ENCODE results near the gene KIF13A. TPM values are rescaled to one million over a fixed set of nuclear protein-coding genes. Genes with fewer than 3 reads are reported as not detected.

The KIF13A gene
- total and polyA plus RNA-seq, 9 of the 15 experiments (the other 6 are each of a cell fraction or from before 2014, with no cell fraction given), result 3.6 to 44.3 (median 29.7) TPM

GRCh38 chr6:17900011-17900410, 87.4 kb downstream of the KIF13A start (continued):
- no peak for TF ChIP-seq ZNF518B (CRISPR knock-in tag; IDR thresholded peaks at IDR 0.05)
- TF ChIP-seq CREB5 (CRISPR knock-in tag; IDR thresholded peaks at IDR 0.05), result no peak
- no peak for TF ChIP-seq RAD21 (CRISPR knock-in tag; conservative IDR thresholded peaks at IDR 0.05 in 1 of 2, IDR thresholded peaks at IDR 0.05 in 1 of 2)

- in situ Hi-C loops (cut with MboI) (no loop called here), intact Hi-C loops (cut with micrococcal nuclease) (no loop called here)
- ChIA-PET POLR2A (no interaction called here), CTCF (ENCODE audit: low intra/inter-chr PET ratio) (no interaction called here)
- DNase-seq (ENCODE audit: extremely low read depth in 1 of 4, low spot score in 3 of 4) (no peak), ATAC-seq (no peak), FAIRE-seq (no peak)
- no peak for TF ChIP-seq ZFP91 (CRISPR knock-in tag; IDR thresholded peaks at IDR 0.05)
- no peak for TF ChIP-seq SMARCA4 (IDR thresholded peaks at IDR 0.05)
- no peak for TF ChIP-seq ZNF507 (tag; conservative IDR thresholded peaks at IDR 0.05)
- Histone ChIP-seq H4K20me1 (replicated peaks; ENCODE audit: control insufficient read depth, insufficient read depth, low read length) (no peaks in the 10 kb centered on the region), H3K27ac (ENCODE audit: extremely low read depth, low read depth, low read length) (no peak overlapping the region), H3K9me1 (ENCODE audit: control insufficient read depth, insufficient read depth, low read length) (no peaks in the 10 kb centered on the region), H3K79me2 (ENCODE audit: control insufficient read depth, insufficient read depth, low read length) (peaks cover 23% of the 10 kb centered on the region), H3K9me3 (replicated peaks; ENCODE audit: control insufficient read depth, insufficient read depth, low read depth, low read length) (peaks cover 24% of the 10 kb centered on the region), H3K4me1 (replicated peaks in 1 of 2; ENCODE audit: control insufficient read depth in 2 of 2, insufficient read depth in 2 of 2, low read length in 2 of 2) (peaks cover 0 to 1% of the 10 kb centered on the region in 2 experiments; a peak in 3 of 5 replicates), H3K9ac (ENCODE audit: insufficient read depth in 1 of 2, low read depth in 2 of 2, low read length in 2 of 2) (no peak overlapping the region), H3K4me3 (no peak overlapping the region), H3K27me3 (ENCODE audit: control insufficient read depth in 2 of 2, insufficient read depth in 2 of 2, low read length in 2 of 2) (no peaks in the 10 kb centered on the region), H3K36me3 (ENCODE audit: control insufficient read depth, insufficient read depth, low read length) (peaks cover 34% of the 10 kb centered on the region), H3K4me2 (ENCODE audit: insufficient read depth, low read length) (no peak overlapping the region), H2AFZ (ENCODE audit: low read depth, low read length) (no peak overlapping the region)
- WGBS (ENCODE audit: insufficient coverage, low coverage, missing lambda C conversion rate), result 85% methylated on average over 4 of the region's 4 CpGs
- no TSS peak for BruUV-seq (replicated peaks)
Measured at GRCh38 chr6:17899491-17899890, 87.9 kb downstream of the KIF13A start.
